ENCODE data around the gene FRMD5.
"Not testable (repeated sequence)": the region's sequence is repeated elsewhere in the genome, so short reads cannot be mapped to it uniquely, and the experiment has no call there.

The FRMD5 gene

GRCh38 chr15:44092221-44092620, 102.8 kb downstream of the FRMD5 start:
- FAIRE-seq, result no peak

DNA sequence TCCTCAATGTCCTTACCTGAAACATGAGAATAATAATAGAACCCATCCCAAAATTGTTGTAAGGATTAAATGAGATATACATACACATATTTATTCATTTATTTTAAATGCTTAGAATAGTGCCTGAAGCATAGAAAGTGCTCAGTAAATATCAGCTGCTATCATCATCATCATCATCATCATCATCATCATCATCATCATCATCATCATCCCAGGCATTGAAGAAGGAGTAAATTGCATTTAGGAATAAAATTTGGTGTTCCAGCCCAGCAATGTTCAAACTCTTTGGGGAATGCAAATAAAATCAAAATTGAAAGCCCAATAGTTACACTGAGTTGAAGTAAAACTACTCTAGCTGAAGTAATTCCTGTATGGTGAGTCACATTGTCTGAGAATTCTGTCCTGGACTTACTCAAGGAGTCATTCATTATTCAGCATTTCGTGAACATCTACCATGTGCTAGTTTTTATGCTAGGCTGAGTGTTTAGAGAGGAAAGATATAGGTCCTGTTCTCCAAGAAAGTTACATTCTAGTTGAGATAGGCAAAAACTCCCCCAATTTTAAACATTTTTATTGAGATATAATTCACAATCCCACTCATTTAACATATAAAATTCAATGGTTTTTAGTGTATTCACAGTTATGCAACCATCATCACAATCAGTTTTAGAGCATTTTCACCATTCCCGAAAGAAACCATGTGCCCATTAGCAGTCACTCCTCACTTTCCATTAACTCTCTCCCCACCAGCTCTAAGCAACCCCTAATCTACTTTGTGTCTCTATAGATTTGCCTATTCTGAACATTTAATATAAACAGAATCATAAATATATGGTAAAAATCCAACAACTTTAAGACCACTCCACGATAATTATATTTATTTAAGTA, 107.2 kb downstream of the FRMD5 start:
- no peak for FAIRE-seq

DNA sequence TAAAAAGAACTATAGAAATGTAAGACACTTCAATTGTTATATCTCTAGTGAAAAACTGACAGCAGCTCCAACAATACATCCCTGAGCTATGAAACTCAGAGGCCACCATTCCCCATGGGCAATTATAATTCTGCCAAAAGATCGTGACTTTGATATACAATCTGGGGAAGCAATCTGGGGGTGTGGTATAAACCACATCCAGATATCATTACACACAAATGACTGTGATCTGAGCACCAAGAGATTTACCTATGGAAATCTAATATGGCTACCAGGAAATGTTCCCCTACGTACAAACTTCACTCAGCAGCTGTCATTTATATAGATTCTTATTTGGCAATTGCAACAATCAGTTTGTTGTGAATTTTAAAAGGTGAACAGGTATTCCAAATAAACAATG, 110.3 kb downstream of the FRMD5 start:
- no peak for FAIRE-seq

DNA sequence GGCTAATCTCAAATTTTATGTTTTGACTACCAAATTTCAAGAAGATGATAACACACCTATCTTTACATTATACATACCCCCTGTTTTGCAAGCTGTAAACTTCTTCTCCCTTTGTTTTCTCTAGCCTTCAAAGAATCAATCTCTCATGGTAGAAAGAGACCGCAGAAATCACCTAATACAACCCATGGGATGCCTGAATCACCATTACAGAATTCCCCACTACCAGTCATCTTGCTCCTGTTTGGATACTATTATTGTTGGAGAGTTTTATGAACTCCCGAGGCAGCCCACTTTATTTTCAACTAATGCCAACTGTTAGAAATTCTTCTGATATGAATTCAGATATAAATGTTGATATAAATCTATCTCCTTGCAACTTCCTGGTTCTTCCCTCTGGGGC, 110.9 kb downstream of the FRMD5 start:
- no peak for FAIRE-seq

DNA sequence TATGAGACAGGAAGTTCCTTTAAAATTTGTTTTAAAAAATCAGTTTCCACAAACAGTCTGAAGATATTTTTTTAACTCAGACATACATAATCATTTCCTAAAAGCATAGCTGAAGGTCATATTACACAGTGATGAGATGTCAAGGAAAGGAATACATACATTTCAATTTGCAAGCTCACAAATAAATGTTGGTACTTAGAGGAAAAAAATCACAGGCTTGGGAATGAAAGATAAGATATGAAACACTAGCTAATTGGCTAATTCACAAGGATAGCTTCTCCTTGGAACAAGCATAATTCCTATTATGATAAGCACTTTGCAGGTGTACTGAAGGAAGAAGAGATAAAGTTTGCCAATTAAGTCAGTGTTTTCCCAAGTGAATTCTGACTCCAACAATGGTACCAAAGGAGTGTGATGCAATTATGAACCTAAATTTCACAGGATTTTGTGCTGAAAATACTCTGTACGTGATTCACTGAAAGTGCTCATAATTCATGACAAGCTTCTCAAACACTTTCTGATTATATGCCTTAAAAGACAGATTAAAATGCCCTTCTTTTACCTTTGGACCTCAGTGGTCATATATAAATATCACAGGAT, 112.4 kb downstream of the FRMD5 start:
- no peak for FAIRE-seq

DNA sequence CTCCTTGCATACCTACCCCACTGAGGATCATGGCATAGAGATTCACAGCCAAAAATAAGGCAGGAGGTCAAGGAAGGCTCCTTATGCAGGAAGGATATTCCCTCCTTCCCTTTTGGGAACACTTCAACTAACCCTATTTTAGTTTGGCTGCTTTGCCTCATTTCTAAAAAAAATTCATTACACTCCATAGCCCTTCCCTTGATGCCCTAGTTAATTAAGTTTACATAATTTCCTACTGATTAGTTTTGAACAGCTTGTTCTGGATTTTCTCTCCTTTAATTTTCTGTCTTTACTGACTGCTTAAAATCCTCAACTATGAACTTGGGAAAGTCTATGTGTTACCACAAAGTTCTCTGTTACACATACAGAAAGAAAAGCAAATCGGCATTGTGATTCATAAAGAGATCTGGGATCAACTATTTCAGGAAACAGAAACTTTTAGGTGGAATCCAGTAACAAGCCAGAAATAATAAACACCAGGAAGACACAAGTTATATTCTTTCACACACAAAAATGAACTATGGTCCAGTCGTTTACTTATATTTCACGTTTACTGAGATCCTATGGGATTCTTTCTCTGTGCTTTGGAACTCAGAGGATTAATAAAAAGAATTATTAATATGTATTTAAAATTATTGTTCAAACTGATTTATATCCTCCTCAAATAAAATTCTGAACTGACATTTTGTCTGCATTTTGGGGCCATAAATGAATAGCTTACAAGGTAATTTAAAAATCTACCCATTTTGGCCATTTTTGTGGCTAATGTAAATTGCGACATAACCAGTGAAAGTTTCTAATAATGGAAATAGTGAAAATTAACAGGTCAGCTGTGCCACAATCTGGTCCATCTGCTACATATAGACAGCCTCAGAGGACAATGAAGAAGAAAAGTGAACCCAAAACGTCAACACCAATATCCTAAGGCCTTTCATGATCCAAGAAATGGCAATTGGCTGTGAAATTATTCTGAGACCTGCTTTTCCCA, 113.8 kb downstream of the FRMD5 start:
- no peak for FAIRE-seq

DNA sequence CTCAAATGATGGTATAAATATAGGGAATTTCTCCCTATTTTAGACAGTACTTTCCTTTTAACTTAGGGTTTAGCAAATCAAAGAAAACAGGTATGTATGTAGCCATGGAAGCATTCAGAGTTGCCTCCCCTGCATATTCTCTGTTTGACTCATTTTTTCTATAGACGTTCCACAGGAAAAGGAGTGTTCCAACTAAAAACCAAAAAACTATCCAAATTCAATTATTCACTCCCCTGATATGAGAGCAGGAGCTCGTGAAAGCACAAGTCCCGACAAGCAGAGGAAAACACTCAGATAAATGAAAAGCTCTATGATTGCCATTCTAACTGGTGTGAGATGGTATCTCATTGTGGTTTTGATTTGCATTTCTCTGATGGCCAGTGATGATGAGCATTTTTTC, 119.5 kb downstream of the FRMD5 start:
- FAIRE-seq, result no peak

GRCh38 chr15:44069489-44069888, 125.6 kb downstream of the FRMD5 start:
- no peak for FAIRE-seq

GRCh38 chr15:44068347-44068746, 126.7 kb downstream of the FRMD5 start:
- no peak for FAIRE-seq

DNA sequence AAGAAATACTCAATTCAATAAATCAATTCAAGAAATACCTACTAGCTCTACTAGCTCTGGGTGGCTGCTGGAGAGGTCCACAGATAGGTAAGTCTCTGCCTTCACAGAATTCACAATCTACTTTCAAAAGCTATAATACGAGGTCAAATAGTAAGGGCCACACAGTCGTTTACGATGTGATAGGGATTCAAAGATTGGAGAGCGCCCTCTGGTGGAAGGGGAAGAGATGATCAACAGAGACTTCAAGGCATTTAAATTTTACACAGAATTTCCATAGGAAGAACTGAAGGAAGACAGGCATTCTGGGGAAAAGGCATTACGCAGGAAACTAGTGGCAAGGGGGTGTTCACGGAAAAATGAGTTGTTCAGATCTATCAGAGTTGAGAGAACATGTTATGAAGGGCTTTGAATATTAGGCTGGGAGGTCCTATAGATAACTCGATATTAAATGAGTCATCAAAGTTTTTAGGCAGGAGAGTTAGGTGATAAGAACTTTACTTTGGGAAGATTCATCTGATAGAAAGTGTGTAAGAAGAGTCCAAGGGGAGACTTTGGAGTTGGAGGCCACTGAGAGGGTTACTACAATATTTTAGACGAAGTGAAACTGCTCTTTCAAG, 128.8 kb downstream of the FRMD5 start:
- peak; percentile 89 for FAIRE-seq

DNA sequence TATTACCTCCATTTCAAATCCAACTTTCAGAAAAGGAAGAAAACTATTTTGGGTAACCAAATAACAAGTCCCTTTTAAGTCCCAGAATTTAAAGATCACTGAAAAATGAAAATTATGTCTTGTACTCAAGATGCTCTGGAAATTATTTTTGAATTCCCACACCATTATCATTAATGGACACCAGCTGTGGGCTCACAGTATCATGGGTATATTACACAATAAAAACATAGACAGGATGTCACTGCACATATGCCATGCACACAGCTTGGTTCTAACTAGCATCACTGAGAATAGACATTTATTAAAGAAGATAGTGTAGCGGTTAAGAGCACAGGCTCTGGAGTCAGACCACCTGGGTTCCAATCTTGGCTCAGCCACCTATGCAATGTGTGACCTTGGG, 130.4 kb downstream of the FRMD5 start:
- FAIRE-seq, result no peak

- no peak for FAIRE-seq
Observed at GRCh38 chr15:44058126-44058525, 136.9 kb downstream of the FRMD5 start.

DNA sequence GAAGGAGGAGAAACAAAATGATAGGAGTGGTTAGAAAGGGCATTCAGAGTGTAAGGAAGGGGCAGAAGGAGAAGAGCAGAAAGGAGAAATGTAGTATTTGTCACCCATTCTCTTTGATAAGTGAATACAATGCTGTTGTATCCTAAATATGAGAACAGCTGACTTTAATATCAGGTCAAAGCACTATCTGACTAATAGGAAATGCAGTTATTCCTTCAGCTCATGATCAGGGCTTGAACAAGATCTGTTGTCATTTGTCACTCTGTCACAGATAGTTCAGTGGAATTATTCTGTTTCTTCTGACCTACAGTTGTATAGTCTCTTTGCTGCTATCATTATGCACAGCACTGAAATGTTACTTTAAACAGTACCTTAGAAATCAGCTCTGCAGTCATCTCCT, 149.4 kb downstream of the FRMD5 start:
- no peak for FAIRE-seq

- no peak for FAIRE-seq
Observed at GRCh38 chr15:44045217-44045616, 149.9 kb downstream of the FRMD5 start.

GRCh38 chr15:44038755-44039191, 156.3 kb downstream of the FRMD5 start:
- FAIRE-seq, result no peak

DNA sequence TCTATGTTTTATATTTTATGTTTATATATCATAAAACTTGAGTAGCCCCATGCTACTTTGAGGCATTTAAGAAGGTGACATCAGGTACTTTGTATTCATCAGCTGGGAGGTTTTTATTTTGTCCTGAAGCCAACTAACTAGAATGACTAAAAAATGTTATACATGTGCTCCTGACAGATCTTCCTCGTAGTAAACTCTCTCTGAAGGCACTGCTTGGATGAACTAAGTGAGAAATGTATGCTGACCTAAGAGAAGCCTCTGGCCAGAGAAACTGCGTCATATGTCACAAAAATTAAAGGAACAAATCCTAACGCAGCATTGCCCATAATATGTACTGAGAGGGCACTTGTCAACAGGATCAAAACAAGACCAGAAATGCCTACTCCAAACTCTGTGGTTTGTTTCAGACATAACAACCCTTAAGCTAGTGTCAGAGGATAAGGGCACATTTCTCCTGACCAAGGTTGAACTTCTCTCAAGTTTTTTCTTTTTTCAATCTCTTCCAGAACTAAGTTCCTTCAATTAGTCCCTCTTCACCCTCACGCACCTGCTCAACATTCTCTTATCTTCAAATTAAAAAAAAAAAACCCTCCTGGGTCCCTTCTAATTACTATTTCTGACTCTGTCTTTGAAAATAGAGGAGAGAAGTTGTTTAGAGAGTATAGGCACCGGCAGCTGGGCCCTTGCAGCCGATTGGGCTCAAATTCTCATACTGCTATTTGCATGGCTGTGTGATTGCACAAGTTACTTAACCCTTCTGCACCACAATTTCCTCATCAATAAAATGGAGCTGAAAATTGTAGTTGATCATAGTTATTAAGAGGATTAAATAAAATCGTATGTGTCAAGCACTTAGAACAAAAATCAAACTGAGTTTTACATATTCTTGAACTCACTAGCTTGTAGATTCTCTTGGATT, 159.0 kb downstream of the FRMD5 start:
- FAIRE-seq, result no peak

GRCh38 chr15:44034933-44035624, 160.0 kb downstream of the FRMD5 start:
- no peak for FAIRE-seq

- FAIRE-seq, result no peak
Observed at GRCh38 chr15:44034334-44034733, 160.7 kb downstream of the FRMD5 start.

GRCh38 chr15:44033894-44034293, 161.2 kb downstream of the FRMD5 start:
- FAIRE-seq, result no peak

- not testable (repeated sequence) for FAIRE-seq
Observed at GRCh38 chr15:44032820-44033219, 162.3 kb downstream of the FRMD5 start.
